Stimulated activated CD4-positive, alpha-beta T cell treated with anti-CD3 and anti-CD28 coated beads, Interleukin-4, amount 100 ng/mL, for 24 hours (primary cell): ENCODE results near the gene DHRS7C.
"Not testable (repeated sequence)": the region's sequence is repeated elsewhere in the genome, so short reads cannot be mapped to it uniquely, and the experiment has no call there.

Source experiments
- DNase-seq: peaks from one replicate; pipeline ENCODE4 v3.0.0-alpha.2; 2020

Gene DHRS7C

GRCh38 chr17:9809409-9809808 lies 18.0 kb upstream of the DHRS7C start:
- DNase-seq: no peak

GRCh38 chr17:9806699-9807098 lies 15.3 kb upstream of the DHRS7C start:
- DNase-seq: no peak

GRCh38 chr17:9805769-9806168 lies 14.4 kb upstream of the DHRS7C start:
- no peak for DNase-seq

GRCh38 chr17:9802697-9803096 lies 11.3 kb upstream of the DHRS7C start:
- DNase-seq: no peak

- DNase-seq: no peak
Measured at GRCh38 chr17:9802294-9802693, 10.9 kb upstream of the DHRS7C start.

GRCh38 chr17:9801505-9801904 lies 10.1 kb upstream of the DHRS7C start:
- no peak for DNase-seq

- DNase-seq: no peak
Measured at GRCh38 chr17:9798724-9799123, 7.3 kb upstream of the DHRS7C start.

GRCh38 chr17:9798008-9798407 lies 6.6 kb upstream of the DHRS7C start:
- DNase-seq: no peak

GRCh38 chr17:9792181-9792840 lies 919 bp upstream of the DHRS7C start:
- DNase-seq: no peak

GRCh38 chr17:9790316-9790715 lies 1.1 kb downstream of the DHRS7C start:
- DNase-seq: no peak

- DNase-seq: no peak
Measured at GRCh38 chr17:9788601-9789000, 2.8 kb downstream of the DHRS7C start.

- DNase-seq: no peak
Measured at GRCh38 chr17:9784544-9784943, 6.8 kb downstream of the DHRS7C start.

GRCh38 chr17:9783465-9783864 lies 7.9 kb downstream of the DHRS7C start:
- DNase-seq: not testable (repeated sequence)

- DNase-seq: no peak
Measured at GRCh38 chr17:9783050-9783449, 8.3 kb downstream of the DHRS7C start.

- no peak for DNase-seq
Measured at GRCh38 chr17:9780552-9780951, 10.8 kb downstream of the DHRS7C start.

GRCh38 chr17:9776911-9777310 lies 14.5 kb downstream of the DHRS7C start:
- no peak for DNase-seq

- no peak for DNase-seq
Measured at GRCh38 chr17:9772658-9773057, 18.7 kb downstream of the DHRS7C start.

- no peak for DNase-seq
Measured at GRCh38 chr17:9771465-9771864, 19.9 kb downstream of the DHRS7C start.

GRCh38 chr17:9769036-9769695 lies 22.2 kb downstream of the DHRS7C start:
- DNase-seq: no peak

- DNase-seq: no peak
Measured at GRCh38 chr17:9768381-9768934, 22.9 kb downstream of the DHRS7C start.

- no peak for DNase-seq
Measured at GRCh38 chr17:9767432-9767991, 23.9 kb downstream of the DHRS7C start.

GRCh38 chr17:9766970-9767369 lies 24.4 kb downstream of the DHRS7C start:
- DNase-seq: no peak

- no peak for DNase-seq
Measured at GRCh38 chr17:9765322-9765721, 26.1 kb downstream of the DHRS7C start.

- DNase-seq: no peak
Measured at GRCh38 chr17:9763643-9764042, 27.7 kb downstream of the DHRS7C start.
